Renal pelvis (tissue), 4 donors: Measurements from ENCODE around the gene PCID2. TPM values are rescaled to one million over a fixed set of nuclear protein-coding genes. Genes with fewer than 3 reads are reported as not detected.
"Not testable (repeated sequence)": the region's sequence is repeated elsewhere in the genome, so short reads cannot be mapped to it uniquely, and the experiment has no call there.

Source experiments
- DNase-seq: peaks from one replicate; pipeline ENCODE4 v3.0.0-alpha.2; 2013
- polyA plus RNA-seq, 3 donors: library from polyadenylated mRNA; unstranded; fragments of 120-200 nt; gene quantifications; one replicate each; pipeline ENCODE4 v1.2.1, GENCODE V29; 2013; ENCODE audit not compliant: insufficient read length in 3 of 3

The PCID2 gene
- polyA plus RNA-seq, 3 donors, result 56.9 to 80.4 (median 64.4) TPM

- DNase-seq, result no peak
These were observed 40.9 kb downstream of the PCID2 start for GRCh38 chr13:113167575-113167974.

DNA sequence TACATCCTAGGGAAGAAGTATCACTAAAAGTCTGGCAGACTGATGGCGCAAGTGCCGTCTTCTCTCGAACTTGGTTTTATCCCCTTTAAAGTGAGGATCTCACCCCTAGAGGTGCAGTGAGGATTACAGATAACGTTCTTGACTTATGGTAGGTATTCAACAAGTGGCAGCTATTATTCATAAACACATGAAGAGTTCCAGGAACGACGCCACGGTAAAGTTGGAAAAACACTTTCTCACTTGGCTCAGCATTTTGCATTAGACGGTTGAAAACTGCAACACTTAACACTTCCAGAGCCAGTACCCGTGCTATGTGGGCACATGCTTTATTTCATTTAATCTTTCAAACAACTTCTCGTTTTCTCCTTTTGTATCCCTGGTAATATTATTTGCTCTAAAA, 41.3 kb downstream of the PCID2 start:
- no peak for DNase-seq

DNA sequence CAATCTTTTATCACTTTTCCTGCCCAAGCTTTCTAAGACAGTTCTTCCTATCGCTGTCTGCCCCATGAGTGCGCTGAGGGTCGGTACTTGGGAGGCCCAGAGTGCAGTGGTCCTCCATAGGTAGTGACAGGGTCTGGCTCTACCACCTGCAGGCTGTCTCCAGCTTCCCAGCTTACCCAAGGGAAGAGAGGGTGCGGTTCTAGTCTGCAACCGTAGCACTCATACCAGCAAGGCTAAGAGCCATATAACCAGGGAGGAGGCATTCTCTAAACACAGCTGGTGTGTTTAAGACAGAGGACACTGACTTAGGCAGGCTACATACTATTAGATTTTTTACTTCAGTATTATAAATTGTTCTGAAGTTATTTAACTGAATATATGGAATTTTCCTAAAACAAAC, 41.8 kb downstream of the PCID2 start:
- no peak for DNase-seq

DNA sequence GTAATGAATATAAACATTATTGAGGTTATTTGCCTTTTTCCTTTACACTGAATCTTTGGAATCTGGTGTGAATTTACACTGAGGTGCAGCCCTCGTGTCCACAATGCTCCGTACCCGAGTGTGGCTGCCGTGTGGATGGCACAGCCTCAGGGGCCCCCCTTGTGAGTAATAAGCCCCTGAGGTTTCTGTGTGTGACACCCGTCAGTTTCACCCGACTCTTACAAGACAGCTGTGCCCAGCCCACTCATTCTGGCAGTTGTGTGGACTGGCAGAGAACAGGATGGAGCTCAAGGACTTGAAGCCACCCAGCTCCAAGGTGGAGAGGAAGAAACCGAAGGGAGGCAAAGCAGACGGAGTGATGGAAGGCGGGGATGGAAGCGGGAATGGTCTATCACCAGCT, 42.2 kb downstream of the PCID2 start:
- no peak for DNase-seq

DNA sequence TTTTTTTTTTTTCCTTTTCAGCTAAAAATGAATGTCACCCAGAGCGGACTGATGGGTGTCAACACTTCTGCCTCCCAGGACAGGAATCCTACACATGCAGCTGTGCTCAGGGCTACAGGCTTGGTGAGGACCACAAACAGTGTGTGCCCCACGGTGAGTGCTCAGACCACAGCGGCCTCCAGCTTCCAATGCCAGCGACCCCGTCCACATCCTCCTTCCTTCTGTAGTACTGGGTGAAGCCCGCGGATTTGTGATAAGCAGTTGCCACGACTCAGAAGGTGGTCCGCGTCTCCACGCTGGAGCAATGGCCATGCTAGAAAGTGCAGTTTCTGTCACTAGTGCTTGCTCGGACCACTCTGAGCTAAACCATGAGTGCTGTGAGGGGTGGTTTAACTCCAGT, 44.0 kb downstream of the PCID2 start:
- DNase-seq, result no peak

DNA sequence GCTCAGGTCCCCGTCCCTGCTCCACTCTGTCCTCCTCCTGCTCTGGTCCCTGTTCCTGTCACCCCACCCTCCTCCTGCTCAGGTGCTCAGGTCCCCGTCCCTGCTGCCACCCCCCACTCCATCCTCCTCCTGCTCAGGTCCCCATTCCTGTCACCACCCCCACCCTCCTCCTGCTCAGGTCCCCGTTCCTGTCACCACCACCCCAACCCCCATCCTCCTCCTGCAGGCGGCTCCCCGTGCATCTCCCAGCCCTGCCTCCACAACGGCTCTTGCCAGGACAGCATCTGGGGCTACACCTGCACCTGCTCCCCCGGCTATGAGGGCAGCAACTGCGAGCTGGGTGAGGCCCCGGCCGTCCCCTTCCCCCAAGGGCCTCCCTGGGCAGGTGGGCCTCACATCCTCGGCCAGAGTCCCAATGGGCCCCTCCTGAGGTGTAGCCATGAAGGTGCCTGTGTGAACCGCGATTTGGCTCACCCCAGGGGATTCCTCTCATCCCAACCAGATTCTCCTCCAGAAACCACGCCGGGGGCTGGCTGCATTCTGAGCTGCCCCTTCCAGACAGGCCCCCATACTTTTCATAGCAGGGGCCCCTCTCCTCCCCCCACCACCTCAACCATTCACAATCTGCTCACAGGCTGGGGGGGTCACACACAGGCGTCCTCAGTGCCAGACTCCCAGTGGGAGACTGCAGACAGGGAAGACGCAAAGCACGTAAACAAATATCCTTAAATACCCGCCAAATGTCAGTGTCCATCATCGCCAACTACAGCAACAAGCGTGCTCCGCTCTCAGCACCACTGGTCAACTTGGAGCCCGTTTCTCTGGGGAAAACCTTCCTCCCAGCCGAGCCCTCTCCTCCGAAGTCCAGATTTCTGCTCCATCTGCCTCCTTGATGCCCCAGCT, 45.4 kb downstream of the PCID2 start:
- no peak for DNase-seq

DNA sequence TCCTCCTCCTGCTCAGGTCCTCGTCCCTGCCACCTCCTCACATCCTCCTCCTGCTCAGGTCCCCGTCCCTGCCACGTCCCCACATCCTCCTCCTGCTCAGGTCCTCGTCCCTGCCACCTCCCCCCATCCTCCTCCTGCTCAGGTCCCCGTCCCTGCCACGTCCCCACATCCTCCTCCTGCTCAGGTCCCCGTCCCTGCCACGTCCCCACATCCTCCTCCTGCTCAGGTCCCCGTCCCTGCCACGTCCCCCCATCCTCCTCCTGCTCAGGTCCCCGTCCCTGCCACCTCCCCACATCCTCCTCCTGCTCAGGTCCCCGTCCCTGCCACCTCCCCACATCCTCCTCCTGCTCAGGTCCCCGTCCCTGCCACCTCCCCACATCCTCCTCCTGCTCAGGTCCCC, 46.5 kb downstream of the PCID2 start:
- not testable (repeated sequence) for DNase-seq

- no peak for DNase-seq
These were observed 47.0 kb downstream of the PCID2 start for GRCh38 chr13:113161433-113161832.

DNA sequence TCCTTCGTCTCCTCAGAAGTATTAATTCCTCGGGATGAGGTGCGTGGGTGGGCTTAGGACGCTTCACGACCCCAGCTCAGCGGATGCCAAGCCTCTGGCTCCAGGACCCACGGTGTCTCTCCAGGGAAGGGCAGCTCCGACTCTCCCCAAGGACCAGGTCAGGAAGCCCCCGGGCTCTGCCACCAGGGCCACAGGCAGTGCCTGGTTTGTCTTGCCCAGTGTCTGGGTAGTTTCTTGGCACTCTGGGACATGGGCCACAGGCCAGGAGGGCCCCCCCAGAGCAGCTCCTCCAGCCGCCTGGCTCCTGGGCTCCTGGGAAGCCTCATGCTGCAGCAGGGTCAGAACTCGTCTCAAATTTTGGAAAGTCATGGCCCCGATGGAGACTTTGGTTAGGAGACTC, 47.5 kb downstream of the PCID2 start:
- DNase-seq, result no peak

DNA sequence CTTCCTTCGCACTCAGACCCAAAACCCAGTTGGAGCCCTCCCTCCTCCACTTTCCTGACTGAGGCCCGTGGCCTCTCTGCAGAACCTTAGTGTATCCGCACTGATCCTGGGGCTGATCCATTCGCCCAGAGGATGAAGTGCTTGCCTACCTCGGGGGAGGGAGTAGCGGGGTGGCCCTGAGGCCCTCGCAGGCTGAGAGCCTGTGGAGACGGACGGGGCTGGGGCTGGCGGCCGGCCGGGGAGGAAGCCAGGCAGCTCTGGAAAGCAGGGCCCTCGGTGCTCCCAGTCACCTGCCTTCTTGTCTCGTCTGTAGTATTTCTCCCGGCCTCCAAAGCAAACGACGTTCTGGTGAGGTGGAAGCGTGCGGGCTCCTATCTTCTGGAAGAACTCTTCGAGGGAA, 48.8 kb downstream of the PCID2 start:
- DNase-seq, result no peak

GRCh38 chr13:113158946-113159345, 49.5 kb downstream of the PCID2 start:
- no peak for DNase-seq

DNA sequence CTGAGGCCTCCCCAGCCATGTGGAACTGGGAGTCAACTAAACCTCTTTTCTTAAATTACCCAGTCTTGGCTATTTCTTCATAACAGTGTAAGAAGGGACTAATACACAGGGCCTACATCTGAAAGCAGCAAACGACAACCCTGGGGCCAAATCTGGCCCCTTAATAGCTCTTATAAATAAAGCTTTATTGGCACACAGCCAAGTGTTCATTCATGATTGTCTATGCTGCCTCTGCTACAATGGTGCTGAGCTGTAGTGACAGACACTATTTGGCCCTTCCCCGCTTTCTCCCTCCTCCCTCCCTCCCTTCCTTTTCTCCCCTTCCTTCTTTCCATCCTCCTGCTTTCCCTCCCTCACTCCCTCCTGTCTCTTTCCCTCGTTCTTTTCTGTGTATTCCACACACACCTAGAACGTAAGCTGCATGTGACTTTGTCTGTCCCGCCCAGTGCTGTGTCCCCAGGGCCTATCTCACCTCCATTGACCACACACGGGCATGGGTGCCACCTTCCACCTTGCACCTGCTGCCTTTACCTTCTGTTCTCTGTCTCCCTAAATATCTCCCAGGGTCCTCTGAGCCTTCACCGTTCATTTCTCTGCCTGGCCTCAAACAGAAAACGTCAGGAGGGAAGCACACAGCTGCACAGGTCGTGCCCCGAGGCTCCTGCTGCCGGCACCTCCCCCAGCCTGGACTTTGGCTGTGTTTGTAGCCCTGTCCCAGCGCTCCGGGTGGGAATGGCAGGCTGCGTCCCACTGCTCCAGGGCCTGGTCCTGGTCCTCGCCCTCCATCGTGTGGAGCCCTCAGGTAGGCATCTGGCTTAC, 50.3 kb downstream of the PCID2 start, which contains the start of gene PROZ:
PROZ (plus strand) TSS at position 720 of the 819 bp plus-strand sequence; CDS start at position 733, 13 bp downstream.
- DNase-seq, result no peak

GRCh38 chr13:113157206-113157928, 51.1 kb downstream of the PCID2 start:
- no peak for DNase-seq

DNA sequence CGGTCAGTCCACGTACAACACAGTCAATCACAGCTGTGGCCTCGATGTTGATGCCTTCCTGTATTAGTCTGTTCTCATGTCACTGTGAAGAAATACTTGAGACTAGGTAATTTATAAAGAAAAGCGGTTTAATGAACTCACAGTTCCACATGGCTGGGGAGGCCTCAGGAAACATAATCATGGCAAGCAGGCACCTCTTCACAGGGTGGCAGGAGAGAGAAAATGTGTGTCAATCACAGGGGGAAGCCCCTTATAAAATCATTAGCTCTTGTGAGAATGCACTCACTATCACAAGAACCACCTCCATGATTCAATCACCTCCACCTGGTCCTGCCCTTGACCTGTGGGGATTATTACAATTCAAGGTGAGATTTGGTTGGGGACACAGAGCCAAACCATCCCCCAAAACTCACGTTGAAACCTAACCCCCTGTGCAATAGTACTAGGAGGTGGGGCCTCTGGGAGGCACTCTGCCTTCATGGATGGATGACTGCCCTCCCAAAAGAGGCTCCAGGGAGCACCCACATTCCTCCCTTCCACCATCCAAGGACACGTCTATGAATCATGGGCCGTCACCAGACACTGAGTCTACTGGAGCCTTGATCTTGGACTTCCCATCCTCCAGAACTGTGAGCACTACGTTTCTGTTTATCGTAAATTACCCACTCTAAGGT, 52.4 kb downstream of the PCID2 start:
- DNase-seq, result no peak

GRCh38 chr13:113155201-113155600, 53.3 kb downstream of the PCID2 start:
- no peak for DNase-seq

DNA sequence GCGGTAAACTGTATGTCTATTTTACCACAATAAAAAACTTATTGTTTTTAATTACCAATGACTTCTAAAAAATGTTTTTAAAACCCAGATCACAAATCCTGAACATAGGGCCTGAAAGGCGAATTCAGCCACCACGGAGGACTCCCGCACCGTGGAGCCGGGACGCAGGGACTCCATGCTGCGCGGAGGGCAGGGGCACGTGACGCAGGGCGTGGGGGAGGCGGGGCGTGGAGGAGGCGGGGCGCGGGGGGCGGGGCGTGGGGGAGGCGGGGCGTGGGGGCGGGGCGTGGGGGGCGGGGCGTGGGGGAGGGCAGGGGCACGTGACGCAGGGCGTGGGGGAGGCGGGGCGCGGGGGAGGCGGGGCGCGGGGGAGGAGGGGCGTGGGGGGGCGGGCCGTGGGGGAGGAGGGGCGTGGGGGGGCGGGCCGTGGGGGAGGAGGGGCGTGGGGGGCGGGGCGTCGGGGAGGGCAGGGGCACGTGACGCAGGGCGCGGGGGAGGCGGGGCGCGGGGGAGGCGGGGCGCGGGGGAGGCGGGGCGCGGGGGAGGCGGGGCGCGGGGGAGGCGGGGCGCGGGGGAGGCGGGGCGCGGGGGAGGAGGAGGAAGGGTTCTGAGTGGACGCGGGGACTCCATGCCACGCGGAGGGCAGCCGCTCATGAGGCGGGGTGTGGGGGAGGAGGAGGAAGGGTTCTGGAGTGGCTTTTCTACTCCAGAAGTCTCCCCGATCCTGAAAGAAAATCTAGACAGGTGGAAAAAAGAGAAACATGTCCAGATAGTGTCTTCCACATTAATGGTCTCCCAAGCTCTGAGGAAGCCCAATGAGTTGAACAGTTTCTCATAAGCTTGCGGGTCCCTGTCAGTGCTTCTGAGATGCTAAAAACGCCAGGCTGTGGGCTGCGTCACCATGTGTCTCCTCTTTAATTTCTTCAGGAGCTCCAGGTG, 54.4 kb downstream of the PCID2 start:
- no peak for DNase-seq

- no peak for DNase-seq
These were observed 55.3 kb downstream of the PCID2 start for GRCh38 chr13:113152984-113153809.

DNA sequence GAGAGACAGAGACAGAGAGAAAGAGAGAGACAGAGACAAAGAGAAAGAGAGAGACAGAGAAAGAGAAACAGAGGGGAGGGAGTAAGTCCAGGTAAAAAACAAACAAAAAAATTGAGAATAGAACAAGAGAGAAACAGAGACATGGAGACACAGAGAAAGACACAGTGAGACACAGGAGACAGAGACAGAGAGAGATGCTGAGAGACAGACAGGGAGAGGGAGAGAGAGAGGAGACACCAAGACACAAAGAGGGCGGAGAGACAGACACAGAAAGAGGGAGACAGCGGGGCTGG, 55.8 kb downstream of the PCID2 start:
- no peak for DNase-seq
